Thymus (tissue), 11 donors: ENCODE results near the gene CTSW. TPM values are rescaled to one million over a fixed set of nuclear protein-coding genes. Genes with fewer than 3 reads are reported as not detected.

Source experiments
- DNase-seq, 9 donors: peaks; one replicate each; pipeline ENCODE4 v3.0.0-alpha.2; 2013; ENCODE audit warnings: low spot score in 9 of 9, low read depth in 6 of 9, missing footprints in 1 of 9
- H3K27ac ChIP-seq, 2 donors: one replicate each; pipeline ENCODE4 v1.5.1; 2013; ENCODE audit warnings: control low read depth in 1 of 2, low read depth in 1 of 2, low read length in 1 of 2, mild to moderate bottlenecking in 1 of 2, moderate library complexity in 1 of 2
- H3K27me3 ChIP-seq, 2 donors: one replicate each; pipeline ENCODE4 v1.5.1; 2013; ENCODE audit warnings: low read length in 1 of 2; ENCODE audit not compliant: control insufficient read depth in 2 of 2, insufficient read depth in 1 of 2
- H3K36me3 ChIP-seq, 2 donors: one replicate each; pipeline ENCODE4 v1.5.1; 2013; ENCODE audit warnings: low read length in 1 of 2, mild to moderate bottlenecking in 1 of 2, moderate library complexity in 1 of 2; ENCODE audit not compliant: control insufficient read depth in 2 of 2, insufficient read depth in 2 of 2
- H3K4me1 ChIP-seq, 2 donors: one replicate each; pipeline ENCODE4 v1.5.1; 2013; ENCODE audit warnings: low read length in 2 of 2; ENCODE audit not compliant: control insufficient read depth in 2 of 2, insufficient read depth in 2 of 2
- H3K4me3 ChIP-seq, 2 donors: one replicate each; pipeline ENCODE4 v1.5.1; 2013; ENCODE audit warnings: low read length in 2 of 2, control low read depth in 1 of 2, mild to moderate bottlenecking in 1 of 2
- H3K9me3 ChIP-seq, 2 donors: one replicate each; pipeline ENCODE4 v1.5.1; 2013; ENCODE audit warnings: low read length in 1 of 2, mild to moderate bottlenecking in 1 of 2; ENCODE audit not compliant: control insufficient read depth in 2 of 2, insufficient read depth in 1 of 2
- WGBS: extraction: QIAGEN DNeasy Blood & Tissue Kit; methylation state at CpG from one replicate; pipeline ENCODE4 v1.1.7; 2013; 5-methylcytosine and 5-hydroxymethylcytosine counted together
- polyA plus RNA-seq: library from polyadenylated mRNA; stranded (reverse); fragments of 200-250 nt; gene quantifications from one replicate; pipeline ENCODE4 v1.2.3, GENCODE V29; 2013
- total RNA-seq: library from RNA; stranded (reverse); fragments of 120-200 nt; gene quantifications from one replicate; pipeline ENCODE4 v1.2.4, GENCODE V29; 2013
- donor health status: healthy.

Gene CTSW
- total and polyA plus RNA-seq, 2 donors = 4.2 to 18.5 TPM

- Histone ChIP-seq H3K9me3 (no peaks in the 10 kb centered on the region), H3K36me3 (no peaks in the 10 kb centered on the region), H3K4me1 (peaks cover 18 to 42% of the 10 kb centered on the region in 2 donors), H3K27me3 (peaks cover 22 to 46% of the 10 kb centered on the region in 2 donors), H3K27ac (no peak overlapping the region), H3K4me3 (no peak overlapping the region)
- WGBS = 32% methylated on average over 5 of the region's 5 CpGs
- DNase-seq = no peak
Observed at GRCh38 chr11:65903068-65903481, 23.4 kb downstream of the CTSW start.

- no peaks in the 10 kb centered on the region for H3K36me3 ChIP-seq
- no peak overlapping the region for H3K27ac ChIP-seq
- no peak for DNase-seq
- H3K4me1 ChIP-seq = peaks cover 18 to 39% of the 10 kb centered on the region in 2 donors
- H3K9me3 ChIP-seq = no peaks in the 10 kb centered on the region
- 92% methylated on average over 8 of the region's 8 CpGs for WGBS
- peaks cover 17 to 39% of the 10 kb centered on the region in 2 donors for H3K27me3 ChIP-seq
- H3K4me3 ChIP-seq = no peak overlapping the region
Observed at GRCh38 chr11:65903715-65904114, 24.1 kb downstream of the CTSW start.

- no peaks in the 10 kb centered on the region for H3K9me3 ChIP-seq
- H3K4me1 ChIP-seq = peaks cover 0 to 23% of the 10 kb centered on the region in 2 donors
- H3K27ac ChIP-seq = no peak overlapping the region
- WGBS = 97% methylated on average over 5 of the region's 5 CpGs
- H3K36me3 ChIP-seq = no peaks in the 10 kb centered on the region
- peaks cover 0 to 12% of the 10 kb centered on the region in 2 donors for H3K27me3 ChIP-seq
- H3K4me3 ChIP-seq = no peak overlapping the region
- no peak for DNase-seq
Observed at GRCh38 chr11:65906602-65907001, 27.0 kb downstream of the CTSW start.

GRCh38 chr11:65907878-65908277 lies 28.2 kb downstream of the CTSW start:
- no peak for DNase-seq
- Histone ChIP-seq H3K4me3 (no peak overlapping the region), H3K9me3 (no peaks in the 10 kb centered on the region), H3K36me3 (no peaks in the 10 kb centered on the region), H3K27me3 (peaks cover 0 to 8% of the 10 kb centered on the region in 2 donors), H3K27ac (no peak overlapping the region), H3K4me1 (peaks cover 0 to 22% of the 10 kb centered on the region in 2 donors)
- WGBS = 97% methylated on average over 6 of the region's 6 CpGs

- H3K4me3 ChIP-seq = no peak overlapping the region
- no peak overlapping the region for H3K27ac ChIP-seq
- no peak for DNase-seq
- H3K36me3 ChIP-seq = peaks cover 0 to 2% of the 10 kb centered on the region in 2 donors
- H3K9me3 ChIP-seq = no peaks in the 10 kb centered on the region
- no peaks in the 10 kb centered on the region for H3K27me3 ChIP-seq
- H3K4me1 ChIP-seq = peaks cover 5 to 22% of the 10 kb centered on the region in 2 donors
- 57% methylated on average over 14 of the region's 14 CpGs for WGBS
Observed at GRCh38 chr11:65911682-65912568, 32.3 kb downstream of the CTSW start.

- 92% methylated on average over 4 of the region's 4 CpGs for WGBS
- DNase-seq = peak in 1 of 9 donors; percentile 24
- H3K27ac ChIP-seq = peak overlapping the region in 1 of 2 donors; percentile 48
Observed at GRCh38 chr11:65912845-65913244, 33.2 kb downstream of the CTSW start.

GRCh38 chr11:65915101-65915820 lies 35.6 kb downstream of the CTSW start:
- Histone ChIP-seq H3K4me1 (peaks cover 20 to 36% of the 10 kb centered on the region in 2 donors), H3K36me3 (peaks cover 3 to 8% of the 10 kb centered on the region in 2 donors), H3K27me3 (no peaks in the 10 kb centered on the region), H3K27ac (no peak overlapping the region), H3K4me3 (no peak overlapping the region), H3K9me3 (no peaks in the 10 kb centered on the region)
- WGBS = 85% methylated on average over 10 of the region's 10 CpGs
- DNase-seq = no peak

More at GRCh38 chr11:65912845-65913244, 33.2 kb downstream of the CTSW start:
- Histone ChIP-seq H3K36me3 (peaks cover 3 to 8% of the 10 kb centered on the region in 2 donors), H3K4me3 (no peak overlapping the region), H3K9me3 (no peaks in the 10 kb centered on the region), H3K4me1 (peaks cover 13 to 31% of the 10 kb centered on the region in 2 donors), H3K27me3 (no peaks in the 10 kb centered on the region)

DNA sequence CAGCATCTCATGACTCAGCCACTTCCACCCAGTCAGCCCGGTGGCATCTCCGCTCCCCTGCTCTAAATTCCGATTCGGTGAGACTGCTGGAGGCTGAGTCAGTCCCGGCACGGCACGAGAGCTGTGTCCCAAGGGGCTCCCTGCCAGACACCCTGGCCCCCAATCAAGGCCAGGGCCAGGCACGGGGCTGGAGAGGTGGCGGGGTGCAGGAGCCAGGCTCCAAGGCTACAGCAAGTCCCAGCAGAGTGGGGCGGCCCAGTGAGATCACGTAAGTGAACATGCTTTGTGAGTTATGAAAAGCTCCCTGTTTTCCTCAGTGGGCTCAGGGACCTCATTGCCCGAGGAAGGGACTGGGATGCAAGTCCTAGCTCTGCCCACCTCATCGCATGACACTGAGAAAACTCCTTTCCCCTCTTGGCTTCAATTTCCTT lies 36.2 kb downstream of the CTSW start:
- H3K9me3 ChIP-seq = no peaks in the 10 kb centered on the region
- H3K4me3 ChIP-seq = no peak overlapping the region
- H3K27me3 ChIP-seq = no peaks in the 10 kb centered on the region
- WGBS = 75% methylated on average over 13 of the region's 13 CpGs
- H3K4me1 ChIP-seq = peaks cover 26 to 41% of the 10 kb centered on the region in 2 donors
- peak overlapping the region in 1 of 2 donors; percentile 36 for H3K27ac ChIP-seq
- no peak for DNase-seq
- peaks cover 6 to 13% of the 10 kb centered on the region in 2 donors for H3K36me3 ChIP-seq

DNA sequence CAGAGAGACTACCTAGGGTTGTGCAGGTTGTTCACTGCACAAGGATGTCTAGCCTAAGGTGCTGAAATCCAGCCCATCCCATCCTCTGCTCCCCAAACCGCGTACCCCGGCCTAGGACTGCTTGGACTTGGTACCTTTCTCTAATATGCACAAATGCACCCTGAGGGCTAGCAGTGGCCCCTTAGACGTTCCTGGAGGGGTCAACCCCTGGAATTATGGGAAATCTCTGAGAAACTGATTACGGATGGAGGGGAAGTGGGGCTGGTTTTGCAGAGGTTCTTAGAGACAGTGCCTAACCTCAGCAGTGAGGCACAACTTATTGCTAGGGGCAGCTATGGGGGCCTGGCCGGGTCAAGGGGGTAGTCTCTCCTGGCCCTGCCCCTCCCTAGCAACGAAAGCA lies 36.8 kb downstream of the CTSW start:
- H3K36me3 ChIP-seq = peaks cover 6 to 18% of the 10 kb centered on the region in 2 donors
- H3K4me1 ChIP-seq = peaks cover 28 to 44% of the 10 kb centered on the region in 2 donors
- 93% methylated on average over 7 of the region's 7 CpGs for WGBS
- no peaks in the 10 kb centered on the region for H3K27me3 ChIP-seq
- no peak for DNase-seq
- H3K27ac ChIP-seq = no peak overlapping the region
- H3K4me3 ChIP-seq = no peak overlapping the region
- no peaks in the 10 kb centered on the region for H3K9me3 ChIP-seq
